Raji (cell line): ENCODE results near the gene GNB3.
A peak's percentile ranks its signal among the peaks of the same experiment; 100 is the strongest.

Experiments used
- POLR2A ChIP-seq: IDR thresholded peaks from 2 replicates; pipeline ENCODE4 v1.6.1; 2011; ENCODE audit warnings: low read depth, low read length, control low read depth; ENCODE audit not compliant: insufficient read depth

Gene GNB3

GRCh38 chr12:6842075-6842474, 1.4 kb downstream of the GNB3 start:
- TF ChIP-seq POLR2A = no peak

- no peak for TF ChIP-seq POLR2A
These were observed 2.6 kb downstream of the GNB3 start for GRCh38 chr12:6843118-6843902.

DNA sequence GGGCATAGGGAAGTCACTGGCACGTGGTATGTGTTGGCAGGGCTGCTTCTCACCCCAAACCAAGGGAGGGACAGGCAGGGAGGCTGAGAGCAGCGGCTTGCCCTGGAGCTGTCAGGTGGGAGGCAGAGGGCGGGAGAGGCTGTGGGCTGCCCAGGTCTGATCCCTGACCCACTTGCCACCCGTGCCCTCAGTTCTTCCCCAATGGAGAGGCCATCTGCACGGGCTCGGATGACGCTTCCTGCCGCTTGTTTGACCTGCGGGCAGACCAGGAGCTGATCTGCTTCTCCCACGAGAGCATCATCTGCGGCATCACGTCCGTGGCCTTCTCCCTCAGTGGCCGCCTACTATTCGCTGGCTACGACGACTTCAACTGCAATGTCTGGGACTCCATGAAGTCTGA, 4.7 kb downstream of the GNB3 start:
- no peak for TF ChIP-seq POLR2A

DNA sequence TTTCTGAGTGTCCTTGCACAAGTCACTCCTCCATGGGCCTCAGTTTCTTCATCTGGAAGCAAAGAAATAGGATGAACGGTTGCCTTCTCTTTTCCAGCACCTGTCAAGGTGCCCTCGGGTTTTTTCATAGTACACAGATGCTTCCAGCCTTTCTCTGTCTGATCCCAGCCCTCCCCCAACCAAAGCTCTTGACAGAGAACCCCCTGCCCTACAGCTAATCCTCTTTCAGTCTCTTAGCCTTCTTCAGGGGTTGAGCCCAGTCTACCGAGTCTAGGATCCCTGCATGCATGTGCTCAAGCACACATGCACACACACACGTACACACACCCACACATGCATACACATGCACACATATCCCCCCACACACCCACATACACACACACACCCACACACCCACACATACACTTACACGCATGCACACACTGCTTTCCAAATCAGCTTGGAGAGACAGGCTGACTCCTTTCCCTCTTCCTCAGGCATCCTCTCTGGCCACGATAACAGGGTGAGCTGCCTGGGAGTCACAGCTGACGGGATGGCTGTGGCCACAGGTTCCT, 5.7 kb downstream of the GNB3 start:
- 0 out of 2 replicates have a peak, but pooled peaks have one; percentile 26 for TF ChIP-seq POLR2A

- no peak for TF ChIP-seq POLR2A
These were observed 7.0 kb downstream of the GNB3 start for GRCh38 chr12:6847676-6848075.

DNA sequence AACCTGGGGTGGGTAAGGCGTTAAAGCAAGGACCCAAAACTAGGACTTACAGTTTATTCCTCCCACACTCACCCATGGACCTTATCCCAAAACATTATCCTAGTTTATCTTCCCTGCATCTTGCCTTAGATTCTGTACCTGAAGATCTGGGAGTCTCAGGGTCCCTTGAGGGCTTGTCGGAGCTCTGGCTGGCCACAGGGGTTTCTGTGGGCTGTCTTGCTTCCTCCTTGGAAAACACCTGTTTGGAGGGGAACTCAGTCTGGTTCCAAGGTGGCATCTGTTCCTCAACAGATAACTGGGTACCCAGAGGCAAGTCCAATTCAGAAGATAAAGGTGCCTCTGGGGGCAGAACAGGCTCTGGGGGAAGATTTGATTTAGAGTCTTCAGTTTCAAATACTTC, 8.7 kb downstream of the GNB3 start:
- no peak for TF ChIP-seq POLR2A

- TF ChIP-seq POLR2A = no peak
These were observed 9.3 kb downstream of the GNB3 start for GRCh38 chr12:6849976-6850560.

- TF ChIP-seq POLR2A = no peak
These were observed 10.0 kb downstream of the GNB3 start for GRCh38 chr12:6850796-6851152.

DNA sequence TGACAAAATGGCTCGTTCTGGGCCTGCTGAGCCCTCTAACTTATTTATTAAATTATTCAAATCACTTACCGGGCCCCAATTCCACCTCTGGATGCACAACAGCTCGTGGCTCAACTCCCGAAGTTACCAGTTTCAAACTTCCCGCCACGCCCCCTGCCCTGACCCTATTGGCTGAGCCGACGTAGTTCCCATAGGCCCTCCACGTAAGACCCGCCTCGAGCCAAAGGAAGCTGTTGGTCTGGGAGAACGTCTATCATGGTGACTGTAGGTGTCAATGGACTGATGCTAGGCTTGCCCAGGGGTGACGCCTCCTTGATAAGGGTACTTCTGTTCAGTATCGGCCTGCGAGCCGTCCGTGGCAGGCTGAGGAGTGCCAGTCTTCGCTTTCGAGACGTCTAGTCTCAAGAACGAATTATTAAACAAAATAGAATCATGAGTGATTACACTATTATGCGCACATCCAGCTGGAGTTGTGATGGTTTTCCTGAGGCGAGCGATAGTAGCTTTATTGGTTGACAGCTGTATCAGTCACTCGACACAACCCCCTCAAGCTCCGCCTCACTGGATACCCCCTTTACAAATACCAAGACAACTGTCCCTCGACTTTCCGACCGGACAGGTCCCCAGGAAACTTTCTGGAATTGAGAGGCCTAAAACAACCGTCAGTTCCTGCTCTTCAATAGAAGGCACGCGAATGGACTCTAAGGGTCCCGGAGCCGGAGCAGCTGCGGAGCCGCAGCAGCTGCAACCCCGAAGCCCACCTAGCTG, 10.6 kb downstream of the GNB3 start, which contains the start of gene CDCA3:
TSS of gene CDCA3 (minus strand) at position 134 of the 768 bp plus-strand sequence. CDS start 334 bp downstream, outside the sequence.
- peak; percentile 99 for TF ChIP-seq POLR2A

- TF ChIP-seq POLR2A = peak; percentile 88
These were observed 11.4 kb downstream of the GNB3 start, which contains the start of gene USP5 for GRCh38 chr12:6851921-6852650. Gene USP5, plus strand, starts transcription at chr12:6852150. Its CDS starts 30 bp downstream, at chr12:6852180.

DNA sequence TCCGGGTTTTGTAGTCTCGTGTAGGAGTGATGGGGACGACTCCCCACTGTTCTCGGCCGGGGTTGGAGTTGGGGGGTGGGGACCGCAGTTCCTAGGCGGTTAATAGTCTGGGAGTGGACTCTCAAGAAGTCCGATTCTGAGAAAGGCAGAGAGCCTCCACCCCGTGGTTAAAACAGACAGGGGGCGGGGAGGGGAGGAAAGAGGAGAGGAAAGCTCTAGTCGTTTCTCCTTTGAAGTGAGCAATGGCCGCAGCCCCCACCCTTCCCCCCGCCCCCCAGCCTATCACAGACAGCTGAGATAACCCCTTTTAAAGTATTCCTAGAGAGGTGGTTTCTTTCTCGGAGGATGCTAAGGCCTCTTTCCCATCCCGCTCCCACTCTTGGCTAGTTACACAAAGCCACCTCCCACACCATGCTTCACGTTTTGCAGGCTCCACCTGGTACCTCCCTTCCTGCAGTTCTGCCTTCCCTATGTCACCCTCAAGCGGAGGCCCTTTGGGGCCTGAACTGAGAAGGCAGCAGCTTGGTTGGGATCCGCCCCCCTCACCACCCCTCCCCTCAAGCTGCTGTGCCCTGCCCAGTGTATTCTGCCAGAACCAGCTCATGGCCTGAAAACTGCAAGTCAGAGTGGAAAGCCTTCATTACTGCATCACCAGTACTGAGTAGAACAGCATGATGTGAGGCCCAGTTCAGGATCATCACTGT, 12.1 kb downstream of the GNB3 start:
- peak; percentile 60 for TF ChIP-seq POLR2A

DNA sequence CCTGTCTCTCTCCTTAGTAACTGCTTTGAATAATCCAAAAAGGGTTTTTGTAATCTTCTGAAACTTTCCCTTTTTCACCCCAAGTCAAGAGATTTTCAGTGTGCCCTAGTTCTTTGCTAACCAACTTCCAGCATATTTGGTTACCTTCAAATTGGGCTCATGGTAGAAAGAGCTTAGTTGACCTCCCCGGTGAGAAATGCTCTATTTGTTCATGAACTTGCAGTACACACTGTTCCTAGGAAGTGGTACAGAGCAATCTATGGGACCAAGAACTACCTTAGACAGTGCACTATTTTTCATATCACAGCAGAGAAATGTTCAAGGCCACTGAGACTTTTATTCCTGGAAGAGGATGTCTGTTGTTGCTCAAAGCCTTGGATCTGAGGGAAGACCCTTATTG, 12.9 kb downstream of the GNB3 start:
- TF ChIP-seq POLR2A = no peak

- no peak for TF ChIP-seq POLR2A
These were observed 13.3 kb downstream of the GNB3 start for GRCh38 chr12:6854036-6854435.

- no peak for TF ChIP-seq POLR2A
These were observed 14.6 kb downstream of the GNB3 start for GRCh38 chr12:6855322-6855721.

DNA sequence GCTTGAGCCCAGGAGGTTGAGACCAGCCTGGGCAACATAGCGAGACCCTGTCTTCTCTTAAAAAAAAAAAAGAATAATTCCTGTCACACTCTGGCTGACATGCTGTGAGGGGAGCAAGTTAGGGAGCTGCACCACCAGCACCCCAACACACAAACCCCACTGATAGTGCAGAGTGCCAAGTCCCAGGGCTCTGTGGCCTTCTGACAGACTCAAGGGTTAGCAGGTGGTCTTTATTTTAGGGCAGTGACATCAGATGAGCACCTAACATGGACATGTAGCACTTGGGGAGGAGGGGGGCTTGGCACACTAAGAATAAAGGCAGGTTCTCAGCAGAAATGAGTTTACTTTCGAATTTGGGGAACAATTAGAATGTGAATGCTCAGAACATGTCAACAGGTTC, 18.1 kb downstream of the GNB3 start:
- TF ChIP-seq POLR2A = no peak

- TF ChIP-seq POLR2A = no peak
These were observed 19.4 kb downstream of the GNB3 start for GRCh38 chr12:6860116-6860515.
